Measurements from ENCODE around the gene ZP3. TPM values are rescaled to one million over a fixed set of nuclear protein-coding genes. Genes with fewer than 3 reads are reported as not detected.

The ZP3 gene
- total and polyA plus RNA-seq, 2 of the 8 experiments (the other 6 are each of a cell fraction or from before 2014, with no cell fraction given): 1.5 to 2.4 TPM

DNA sequence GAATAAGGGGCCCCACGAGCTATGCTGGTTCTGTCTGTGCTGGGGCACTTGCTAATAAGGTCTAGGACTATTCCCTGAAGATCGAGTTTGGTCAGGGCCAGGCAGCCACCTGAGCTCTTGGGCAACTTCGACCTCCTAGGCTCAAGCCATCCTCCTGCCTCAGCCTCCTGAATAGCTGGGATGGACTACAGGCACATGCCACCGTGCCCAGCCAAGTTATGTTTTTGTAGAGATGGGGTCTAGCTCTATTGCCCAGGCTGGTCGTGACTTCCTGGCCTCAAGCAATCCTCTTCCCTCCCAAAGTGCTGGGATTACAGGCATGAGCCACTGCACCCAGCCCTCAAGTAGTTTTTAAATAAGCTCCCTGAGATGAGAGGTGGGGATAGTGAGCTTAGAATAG, 2.9 kb downstream of the ZP3 start:
- Histone ChIP-seq H4K5ac (ENCODE audit: insufficient read length, low read depth, low read length) (no peak overlapping the region), H4K20me1 (replicated peaks in 1 of 2; ENCODE audit: control insufficient read depth in 1 of 2, insufficient read depth in 2 of 2, low read length in 2 of 2) (no peaks in the 10 kb centered on the region), H3K79me2 (ENCODE audit: control insufficient read depth in 1 of 2, insufficient read depth in 2 of 2, low read length in 2 of 2) (no peaks in the 10 kb centered on the region), H3K27me3 (replicated peaks in 1 of 4; ENCODE audit: control insufficient read depth in 3 of 4, extremely low read depth in 1 of 4, insufficient read depth in 3 of 4, low read length in 3 of 4) (no peaks in the 10 kb centered on the region), H2AFZ (ENCODE audit: low read length) (no peak overlapping the region), H2BK20ac (ENCODE audit: low read length) (0 out of 2 replicates have a peak overlapping the region, but pooled peaks have one; percentile 80), H3K4me2 (ENCODE audit: insufficient read depth in 1 of 2, low read depth in 2 of 2, low read length in 2 of 2) (no peak overlapping the region), H3K23ac (ENCODE audit: insufficient read length) (no peak overlapping the region), H3K23me2 (ENCODE audit: low read depth, low read length) (no peaks in the 10 kb centered on the region), H3K4me3 (ENCODE audit: extremely low read depth in 1 of 4, insufficient read depth in 2 of 4, low read depth in 3 of 4, low read length in 4 of 4) (no peak overlapping the region), H3K4me1 (replicated peaks in 1 of 4; ENCODE audit: control insufficient read depth in 3 of 4, insufficient read depth in 4 of 4, low read length in 3 of 4) (peaks cover 3 to 9% (median 5%) of the 10 kb centered on the region in 4 experiments), H3K56ac (replicated peaks; ENCODE audit: insufficient read length, low read depth, low read length) (no peak overlapping the region), H3K27ac (ENCODE audit: low read depth, low read length) (no peak overlapping the region), H2BK12ac (ENCODE audit: low read depth, low read length) (no peak overlapping the region), H2BK15ac (ENCODE audit: low read length) (no peak overlapping the region), H2AK5ac (ENCODE audit: low read depth, low read length) (no peak overlapping the region), H3K14ac (ENCODE audit: insufficient read length) (no peak overlapping the region), H3K79me1 (ENCODE audit: low read depth, low read length) (no peaks in the 10 kb centered on the region; the same call in 1 of the 2 replicates), H3K36me3 (ENCODE audit: control insufficient read depth in 2 of 4, insufficient read depth in 4 of 4, low read length in 3 of 4) (no peaks in the 10 kb centered on the region), H2BK5ac (ENCODE audit: low read depth, low read length) (no peak overlapping the region), H3K18ac (ENCODE audit: extremely low read depth, low read length) (no peak overlapping the region), H3K9ac (replicated peaks in 1 of 4; ENCODE audit: extremely low read depth in 1 of 4, low read depth in 3 of 4, low read length in 3 of 4) (no peak overlapping the region), H4K8ac (ENCODE audit: extremely low read depth, insufficient read depth, low read length) (no peak overlapping the region), H4K91ac (replicated peaks; ENCODE audit: insufficient read length, low read length) (no peak overlapping the region), H3K9me3 (ENCODE audit: insufficient read depth in 2 of 2, low read depth in 1 of 2, low read length in 1 of 2) (no peaks in the 10 kb centered on the region), H2BK120ac (replicated peaks; ENCODE audit: low read depth, low read length) (no peak overlapping the region), H3K4ac (replicated peaks; ENCODE audit: insufficient read length, low read depth, low read length) (no peak overlapping the region)
- no peak for FAIRE-seq
- POLR2A ChIA-PET (ENCODE audit: partially characterized antibody): interaction anchor here (0.7 to 1.9 kb wide), 3 partner anchors 9 to 69 kb away, joined by 3 to 8 read pairs (median 5); partner anchors contain the start of gene YWHAG
- 98% methylated on average over 5 of the region's 5 CpGs; no CpG with 5 or more reads in 1 of the 2 experiments for WGBS, 2 experiments (ENCODE audit: extremely low coverage in 1 of 2, insufficient coverage in 1 of 2, insufficient read length in 1 of 2, insufficient replicate concordance in 2 of 2, low coverage in 1 of 2, low lambda C conversion rate in 2 of 2, missing lambda C conversion rate in 1 of 2)
- no peak for DNase-seq (ENCODE audit: low read depth in 1 of 2, low spot score in 2 of 2)
- no peak for TF ChIP-seq CHD2 (IDR thresholded peaks at IDR 0.05; ENCODE audit: low read length)
- no peak for TF ChIP-seq NANOG (IDR thresholded peaks at IDR 0.05; ENCODE audit: insufficient read depth, low read depth, low read length, poor library complexity, severe bottlenecking)
- no peak for TF ChIP-seq HDAC6 (IDR thresholded peaks at IDR 0.05; ENCODE audit: low read depth, low read length)
- no peak for TF ChIP-seq TAF1 (IDR thresholded peaks at IDR 0.05; ENCODE audit: low read depth, low read length)
- TF ChIP-seq EZH2 (IDR thresholded peaks at IDR 0.05; ENCODE audit: low read depth, low read length, severe bottlenecking): no peak
- TF ChIP-seq SIRT6 (IDR thresholded peaks at IDR 0.05; ENCODE audit: low read length): no peak
- no peak for TF ChIP-seq BACH1 (IDR thresholded peaks at IDR 0.05; ENCODE audit: low read length)
- no peak for TF ChIP-seq ZNF274 (IDR thresholded peaks at IDR 0.05; ENCODE audit: borderline replicate concordance, extremely low read depth, low read length)
- no peak for TF ChIP-seq SUZ12 (IDR thresholded peaks at IDR 0.05; ENCODE audit: low read length)
- no peak for TF ChIP-seq TEAD4 (IDR thresholded peaks at IDR 0.05; ENCODE audit: low read depth, low read length)
- no peak for TF ChIP-seq PHF8 (conservative IDR thresholded peaks at IDR 0.05; ENCODE audit: low read depth, low read length)
- TF ChIP-seq, protein P1, sequence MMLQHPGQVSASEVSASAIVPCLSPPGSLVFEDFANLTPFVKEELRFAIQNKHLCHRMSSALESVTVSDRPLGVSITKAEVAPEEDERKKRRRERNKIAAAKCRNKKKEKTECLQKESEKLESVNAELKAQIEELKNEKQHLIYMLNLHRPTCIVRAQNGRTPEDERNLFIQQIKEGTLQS (IDR thresholded peaks at IDR 0.05; ENCODE audit: insufficient read depth, low read depth, low read length): no peak
- TF ChIP-seq POLR2AphosphoS5 (IDR thresholded peaks at IDR 0.05; ENCODE audit: low read depth, low read length): no peak
- CTCF ChIA-PET (ENCODE audit: partially characterized antibody): interaction anchor here (0.6 kb wide), 1 partner anchor 39 kb away, joined by 3 read pairs; no protein-coding TSS in a partner anchor
